Urothelium cell line (cell line): ENCODE measurements around the gene GALNTL6.

Experiments used
- DNase-seq: peaks from one replicate; pipeline ENCODE4 v3.0.0; 2011; ENCODE audit warnings: low spot score, mixed read lengths
- FAIRE-seq: peaks from 2 replicates; lab custom pipeline; 2011; peaks lifted over from hg19 to GRCh38; lab: Jason Lieb, UNC

The GALNTL6 gene

GRCh38 chr4:171983935-171984805 is 171.0 kb downstream of the GALNTL6 start:
- no peak for FAIRE-seq
- no peak for DNase-seq

- FAIRE-seq (no peak), DNase-seq (no peak)
Measured at GRCh38 chr4:171985129-171985528, 171.9 kb downstream of the GALNTL6 start.

GRCh38 chr4:171993247-171993646 is 180.0 kb downstream of the GALNTL6 start:
- FAIRE-seq (no peak), DNase-seq (no peak)

- DNase-seq (no peak), FAIRE-seq (no peak)
Measured at GRCh38 chr4:172007889-172008288, 194.7 kb downstream of the GALNTL6 start.

- FAIRE-seq = no peak
- peak; percentile 7 for DNase-seq
Measured at GRCh38 chr4:172009446-172010230, 196.4 kb downstream of the GALNTL6 start.

GRCh38 chr4:172011196-172011595 is 198.0 kb downstream of the GALNTL6 start:
- DNase-seq (no peak), FAIRE-seq (no peak)

GRCh38 chr4:172018358-172018757 is 205.2 kb downstream of the GALNTL6 start:
- DNase-seq (no peak), FAIRE-seq (no peak)

GRCh38 chr4:172035562-172035961 is 222.4 kb downstream of the GALNTL6 start:
- FAIRE-seq = no peak
- no peak for DNase-seq

GRCh38 chr4:172040766-172041165 is 227.6 kb downstream of the GALNTL6 start:
- no peak for FAIRE-seq
- no peak for DNase-seq

GRCh38 chr4:172042714-172043114 is 229.5 kb downstream of the GALNTL6 start:
- FAIRE-seq (no peak), DNase-seq (peak; percentile 25)

GRCh38 chr4:172045981-172046380 is 232.8 kb downstream of the GALNTL6 start:
- no peak for FAIRE-seq
- DNase-seq = no peak

GRCh38 chr4:172048666-172049065 is 235.5 kb downstream of the GALNTL6 start:
- DNase-seq = no peak
- FAIRE-seq = no peak

GRCh38 chr4:172050911-172051310 is 237.7 kb downstream of the GALNTL6 start:
- no peak for FAIRE-seq
- no peak for DNase-seq

- no peak for FAIRE-seq
Measured at GRCh38 chr4:172055046-172055445, 241.8 kb downstream of the GALNTL6 start.

GRCh38 chr4:172055498-172055897 is 242.3 kb downstream of the GALNTL6 start:
- DNase-seq = no peak
- no peak for FAIRE-seq

More at GRCh38 chr4:172055046-172055445, 241.8 kb downstream of the GALNTL6 start:
- no peak for DNase-seq

- no peak for FAIRE-seq
- no peak for DNase-seq
Measured at GRCh38 chr4:172061204-172061603, 248.0 kb downstream of the GALNTL6 start.

GRCh38 chr4:172068506-172068905 is 255.3 kb downstream of the GALNTL6 start:
- DNase-seq (no peak), FAIRE-seq (no peak)

- DNase-seq (no peak), FAIRE-seq (no peak)
Measured at GRCh38 chr4:172073590-172073989, 260.4 kb downstream of the GALNTL6 start.

GRCh38 chr4:172083272-172083671 is 270.1 kb downstream of the GALNTL6 start:
- DNase-seq (no peak), FAIRE-seq (no peak)

GRCh38 chr4:172088556-172088955 is 275.4 kb downstream of the GALNTL6 start:
- FAIRE-seq (no peak), DNase-seq (no peak)

- FAIRE-seq (no peak), DNase-seq (no peak)
Measured at GRCh38 chr4:172095161-172095560, 282.0 kb downstream of the GALNTL6 start.

GRCh38 chr4:172096786-172097185 is 283.6 kb downstream of the GALNTL6 start:
- FAIRE-seq (no peak), DNase-seq (no peak)
